ENCODE results near the gene MKNK1.

The MKNK1 gene

DNA sequence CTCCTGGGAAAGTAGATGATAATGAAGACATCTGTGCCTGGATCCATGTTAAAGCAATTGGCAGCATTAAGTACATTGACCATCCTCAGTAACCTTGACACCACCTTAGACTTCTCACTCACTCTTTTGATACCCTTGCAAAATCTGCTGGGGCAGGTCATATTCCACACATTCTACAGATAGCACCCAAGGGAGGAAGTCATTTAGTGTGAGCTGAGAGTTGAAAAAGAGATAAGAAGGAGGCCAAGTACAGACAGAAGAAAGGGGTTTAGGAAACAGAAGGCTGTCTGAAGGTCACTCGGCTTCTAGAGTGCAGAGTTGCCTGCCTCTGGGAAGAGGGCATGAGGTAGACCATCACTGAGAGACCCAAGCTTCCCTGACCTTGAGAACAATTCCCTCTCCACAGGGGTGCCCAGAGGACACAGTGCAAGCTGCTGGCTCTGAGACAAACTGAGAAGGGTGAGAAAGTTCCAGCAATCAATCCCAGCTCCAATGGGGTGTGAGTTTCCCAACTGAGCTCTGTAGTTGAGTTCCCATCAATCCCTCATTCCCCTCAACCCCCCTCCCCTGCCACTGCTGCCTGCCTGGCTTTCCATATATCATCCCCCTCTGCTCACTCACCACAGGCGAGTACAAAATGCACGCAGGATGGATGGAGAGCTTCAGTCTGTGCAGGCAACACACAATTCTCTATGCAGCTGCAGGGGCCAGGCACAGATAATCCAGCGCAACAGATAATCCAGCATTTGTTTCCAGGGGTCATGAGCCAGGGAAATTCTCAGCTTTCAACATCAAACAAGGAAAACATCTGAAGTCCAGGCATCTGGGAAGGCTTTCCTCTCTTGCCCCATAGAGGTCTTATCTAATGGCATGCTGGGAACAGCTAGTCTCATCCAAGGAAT lies 19.9 kb upstream of the MKNK1 start:
- no peak overlapping the region for H3K27ac ChIP-seq
- no peaks in the 10 kb centered on the region for H3K27me3 ChIP-seq (ENCODE audit: insufficient read depth, low read depth, severe bottlenecking)
- H3K4me3 ChIP-seq (ENCODE audit: low read depth, low read length), result no peak overlapping the region
- H3K9me3 ChIP-seq (ENCODE audit: severe bottlenecking), result no peaks in the 10 kb centered on the region
- TF ChIP-seq, protein P1, sequence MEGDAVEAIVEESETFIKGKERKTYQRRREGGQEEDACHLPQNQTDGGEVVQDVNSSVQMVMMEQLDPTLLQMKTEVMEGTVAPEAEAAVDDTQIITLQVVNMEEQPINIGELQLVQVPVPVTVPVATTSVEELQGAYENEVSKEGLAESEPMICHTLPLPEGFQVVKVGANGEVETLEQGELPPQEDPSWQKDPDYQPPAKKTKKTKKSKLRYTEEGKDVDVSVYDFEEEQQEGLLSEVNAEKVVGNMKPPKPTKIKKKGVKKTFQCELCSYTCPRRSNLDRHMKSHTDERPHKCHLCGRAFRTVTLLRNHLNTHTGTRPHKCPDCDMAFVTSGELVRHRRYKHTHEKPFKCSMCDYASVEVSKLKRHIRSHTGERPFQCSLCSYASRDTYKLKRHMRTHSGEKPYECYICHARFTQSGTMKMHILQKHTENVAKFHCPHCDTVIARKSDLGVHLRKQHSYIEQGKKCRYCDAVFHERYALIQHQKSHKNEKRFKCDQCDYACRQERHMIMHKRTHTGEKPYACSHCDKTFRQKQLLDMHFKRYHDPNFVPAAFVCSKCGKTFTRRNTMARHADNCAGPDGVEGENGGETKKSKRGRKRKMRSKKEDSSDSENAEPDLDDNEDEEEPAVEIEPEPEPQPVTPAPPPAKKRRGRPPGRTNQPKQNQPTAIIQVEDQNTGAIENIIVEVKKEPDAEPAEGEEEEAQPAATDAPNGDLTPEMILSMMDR (IDR thresholded peaks at IDR 0.05; ENCODE audit: low read depth, low read length), result no peak
- H3K36me3 ChIP-seq, result no peaks in the 10 kb centered on the region
- DNase-seq, result no peak

DNA sequence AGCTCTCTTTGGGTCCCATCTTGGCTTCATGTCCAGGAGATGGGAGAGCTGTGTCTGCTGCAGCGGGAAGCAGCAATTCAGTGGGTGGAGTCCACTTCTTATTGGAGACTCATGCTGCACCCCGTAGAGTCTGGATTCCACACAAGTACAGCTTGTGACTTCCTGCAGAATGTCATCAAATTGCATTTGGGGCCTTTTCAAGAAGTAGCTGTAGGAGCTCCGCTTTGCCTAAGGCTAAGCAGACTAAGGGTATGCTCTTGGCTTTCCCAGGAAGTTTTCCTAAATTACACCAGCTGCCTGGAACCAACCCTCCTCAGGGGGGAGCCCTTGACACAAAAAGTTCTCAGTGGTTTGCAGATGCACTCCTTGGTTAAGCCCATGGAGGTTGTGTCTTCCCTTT lies 18.3 kb upstream of the MKNK1 start:
- no peaks in the 10 kb centered on the region for H3K9me3 ChIP-seq (ENCODE audit: severe bottlenecking)
- no peaks in the 10 kb centered on the region for H3K36me3 ChIP-seq
- no peaks in the 10 kb centered on the region for H3K27me3 ChIP-seq (ENCODE audit: insufficient read depth, low read depth, severe bottlenecking)
- no peak overlapping the region for H3K27ac ChIP-seq
- H3K4me3 ChIP-seq (ENCODE audit: low read depth, low read length), result no peak overlapping the region
- TF ChIP-seq, protein P1 (IDR thresholded peaks at IDR 0.05; ENCODE audit: low read depth, low read length), result peak; percentile 31; the same call in 1 of the 2 replicates
- DNase-seq, result no peak

DNA sequence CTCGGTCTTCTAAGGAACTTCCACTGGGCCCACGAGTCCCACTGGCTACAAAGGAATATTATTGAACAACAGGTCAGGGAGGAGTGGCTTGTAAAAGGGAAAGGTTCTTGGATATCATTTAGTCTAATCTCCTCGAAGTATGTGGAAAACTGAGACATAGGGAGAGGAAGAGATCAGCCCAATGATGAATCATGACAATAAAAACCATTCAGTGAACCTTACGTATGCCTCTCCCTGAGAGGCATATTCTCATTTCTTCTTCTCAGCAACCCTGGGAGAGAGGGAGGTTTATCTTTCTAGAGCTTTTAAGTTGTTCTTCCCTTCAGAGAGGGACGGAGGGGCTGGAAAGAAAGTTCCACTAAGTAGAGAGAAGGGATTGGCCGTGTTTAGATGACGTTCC lies 17.9 kb upstream of the MKNK1 start:
- H3K36me3 ChIP-seq, result no peaks in the 10 kb centered on the region
- DNase-seq, result no peak

DNA sequence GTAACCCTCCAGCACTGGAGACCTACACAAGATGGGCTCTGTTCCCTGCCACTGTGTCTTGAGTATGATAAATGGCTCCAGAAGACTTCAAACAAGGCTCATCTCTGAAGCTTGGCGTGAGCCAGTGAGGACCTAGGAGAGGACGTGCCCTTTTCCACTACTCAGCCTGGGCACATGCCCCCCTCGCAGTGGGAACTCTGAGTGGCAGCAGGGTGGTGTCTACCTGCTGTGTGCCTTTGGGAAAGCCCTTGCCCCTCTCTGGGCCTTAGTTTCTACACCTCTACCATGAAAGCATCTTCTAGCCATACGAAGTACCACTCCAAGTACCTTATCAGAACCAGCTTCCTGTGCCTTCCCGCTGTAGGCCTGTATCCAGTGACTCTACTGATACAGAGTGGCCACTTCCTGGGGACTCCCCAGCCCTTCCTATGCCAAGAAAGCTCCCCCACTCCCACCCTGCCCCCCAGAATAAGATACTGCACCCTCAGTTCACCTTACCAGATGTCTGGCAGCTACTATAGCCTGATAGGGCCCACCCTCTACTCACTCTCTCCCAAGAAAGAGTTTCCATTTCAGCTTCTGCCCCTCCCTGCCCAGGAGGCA lies 15.7 kb upstream of the MKNK1 start:
- no peaks in the 10 kb centered on the region for H3K27me3 ChIP-seq (ENCODE audit: insufficient read depth, low read depth, severe bottlenecking)
- DNase-seq, result no peak

More for the DNA sequence above, 17.9 kb upstream of the MKNK1 start:
- no peaks in the 10 kb centered on the region for H3K27me3 ChIP-seq (ENCODE audit: insufficient read depth, low read depth, severe bottlenecking)
- no peak overlapping the region for H3K4me3 ChIP-seq (ENCODE audit: low read depth, low read length)
- H3K9me3 ChIP-seq (ENCODE audit: severe bottlenecking), result no peaks in the 10 kb centered on the region
- TF ChIP-seq, protein P1 (IDR thresholded peaks at IDR 0.05; ENCODE audit: low read depth, low read length), result no peak
- H3K27ac ChIP-seq, result no peak overlapping the region

DNA sequence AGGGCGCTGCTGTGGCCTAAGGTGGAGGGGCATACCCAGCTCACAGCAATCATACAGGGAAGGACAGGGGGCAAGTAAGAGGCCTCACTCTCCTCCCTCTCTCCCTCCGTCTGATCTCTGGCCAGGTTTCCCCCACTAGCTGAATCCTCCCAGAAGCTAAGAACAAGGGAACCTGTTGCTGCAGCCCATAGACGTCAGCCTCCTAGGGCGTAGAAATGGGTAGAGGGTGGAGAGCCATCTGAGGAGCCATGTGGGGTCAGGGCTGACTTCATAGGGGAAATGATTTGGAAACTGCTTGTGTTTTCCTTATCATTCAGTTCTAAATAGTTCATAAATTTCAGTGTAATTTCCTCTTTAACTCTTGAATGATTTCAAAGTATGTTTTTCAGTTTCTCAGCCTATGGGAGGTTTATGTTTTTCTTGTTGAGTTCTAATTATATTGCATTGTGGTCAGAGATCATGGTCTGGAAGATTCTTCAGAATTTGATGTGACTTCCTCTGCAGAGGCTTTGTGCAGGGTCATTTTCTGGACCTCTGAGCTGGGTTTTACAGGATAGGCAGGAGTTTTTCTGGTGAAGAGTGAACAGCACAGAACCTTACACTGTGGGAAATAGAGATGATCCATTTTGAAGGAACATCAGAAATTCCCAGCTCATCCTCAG lies 14.8 kb upstream of the MKNK1 start:
- Histone ChIP-seq H3K9me3 (ENCODE audit: severe bottlenecking) (no peaks in the 10 kb centered on the region), H3K36me3 (no peaks in the 10 kb centered on the region), H3K4me3 (ENCODE audit: low read depth, low read length) (no peak overlapping the region), H3K27ac (no peak overlapping the region), H3K27me3 (ENCODE audit: insufficient read depth, low read depth, severe bottlenecking) (no peaks in the 10 kb centered on the region)
- no peak for DNase-seq
- TF ChIP-seq, protein P1 (IDR thresholded peaks at IDR 0.05; ENCODE audit: low read depth, low read length), result no peak

More for the DNA sequence above, 15.7 kb upstream of the MKNK1 start:
- Histone ChIP-seq H3K4me3 (ENCODE audit: low read depth, low read length) (no peak overlapping the region), H3K9me3 (ENCODE audit: severe bottlenecking) (no peaks in the 10 kb centered on the region), H3K36me3 (no peaks in the 10 kb centered on the region), H3K27ac (no peak overlapping the region)
- TF ChIP-seq, protein P1 (IDR thresholded peaks at IDR 0.05; ENCODE audit: low read depth, low read length), result no peak

All from WERI-Rb-1 (cell line).